ENCODE data around the gene HSFX1. TPM values are rescaled to one million over a fixed set of nuclear protein-coding genes. Genes with fewer than 3 reads are reported as not detected.
"Not testable (repeated sequence)": the region's sequence is repeated elsewhere in the genome, so short reads cannot be mapped to it uniquely, and the experiment has no call there.

HSFX1 gene, protein sequence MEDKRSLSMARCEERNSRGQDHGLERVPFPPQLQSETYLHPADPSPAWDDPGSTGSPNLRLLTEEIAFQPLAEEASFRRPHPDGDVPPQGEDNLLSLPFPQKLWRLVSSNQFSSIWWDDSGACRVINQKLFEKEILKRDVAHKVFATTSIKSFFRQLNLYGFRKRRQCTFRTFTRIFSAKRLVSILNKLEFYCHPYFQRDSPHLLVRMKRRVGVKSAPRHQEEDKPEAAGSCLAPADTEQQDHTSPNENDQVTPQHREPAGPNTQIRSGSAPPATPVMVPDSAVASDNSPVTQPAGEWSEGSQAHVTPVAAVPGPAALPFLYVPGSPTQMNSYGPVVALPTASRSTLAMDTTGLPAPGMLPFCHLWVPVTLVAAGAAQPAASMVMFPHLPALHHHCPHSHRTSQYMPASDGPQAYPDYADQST
- total RNA-seq, result 1 to 10 TPM; 2.6 to 2.8 TPM
- polyA plus RNA-seq, result not detected

DNA sequence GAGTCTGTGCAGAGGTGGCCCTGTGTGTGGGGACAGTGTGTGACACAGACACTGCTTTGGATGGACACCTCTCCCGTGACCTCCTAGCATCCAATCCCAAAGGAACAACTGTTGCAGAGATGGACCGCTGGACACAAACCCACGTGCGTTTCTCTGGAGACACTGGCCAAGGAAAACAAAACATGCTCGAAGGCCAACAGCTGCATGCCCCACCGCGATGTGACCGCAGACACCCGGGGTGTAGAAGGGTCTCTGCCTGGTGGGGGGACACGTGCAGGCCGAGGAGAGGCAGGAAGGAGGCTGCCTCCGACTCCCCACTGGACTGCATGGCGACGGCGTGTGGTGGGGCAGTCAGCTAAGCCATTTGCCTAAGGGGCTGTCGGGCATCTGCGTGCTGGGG, at the start of gene HSFX1:
Gene HSFX1, plus strand, starts transcription at position 301 of the 400 bp plus-strand sequence. CDS start 614 bp downstream, outside the sequence.
- H3K27me3 ChIP-seq (ENCODE audit: insufficient read depth, low read length); H3K36me3 ChIP-seq (ENCODE audit: insufficient read depth, low read length); H3K27ac Mint-ChIP-seq; H3K4me3 Mint-ChIP-seq; intact Hi-C loops (cut with micrococcal nuclease); CTCF ChIA-PET (ENCODE audit: partially characterized antibody); H3K4me1 Mint-ChIP-seq; DNase-seq; H3K9me3 ChIP-seq (ENCODE audit: control insufficient read depth in 1 of 2, low read length in 2 of 2); H3K4me3 ChIP-seq (ENCODE audit: low read length in 2 of 2); POLR2A ChIA-PET (ENCODE audit: partially characterized antibody); H3K36me3 Mint-ChIP-seq; H3K27ac ChIP-seq (ENCODE audit: low read depth, low read length); H3K27me3 Mint-ChIP-seq; H3K9me3 Mint-ChIP-seq; H3K4me1 ChIP-seq (ENCODE audit: insufficient read depth, low read length): not testable (repeated sequence)

DNA sequence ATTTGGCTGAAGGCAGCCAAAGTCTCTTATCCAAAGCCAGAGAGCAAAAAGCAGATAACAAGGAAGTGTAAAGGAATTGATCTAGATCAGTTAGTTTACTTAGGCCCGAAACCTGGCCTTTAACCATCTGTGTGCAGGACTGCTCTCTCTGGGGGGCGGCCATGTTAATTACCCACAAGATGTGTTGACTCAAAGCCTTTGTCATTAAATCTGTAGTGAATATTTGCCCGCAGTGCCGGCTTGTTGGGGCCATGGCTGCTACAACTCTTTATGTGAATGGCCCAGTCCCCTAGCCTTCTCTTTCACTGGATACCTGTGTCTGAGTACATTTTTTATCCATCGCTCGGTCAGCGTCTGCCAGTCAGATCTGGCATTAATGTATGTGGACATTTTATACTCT, 46.6 kb upstream of the HSFX1 start:
- H3K27ac ChIP-seq (ENCODE audit: low read depth, low read length); H3K27me3 ChIP-seq (ENCODE audit: insufficient read depth, low read length); H3K27ac Mint-ChIP-seq; H3K4me3 ChIP-seq (ENCODE audit: low read length in 2 of 2); H3K4me1 Mint-ChIP-seq; H3K36me3 Mint-ChIP-seq; H3K36me3 ChIP-seq (ENCODE audit: insufficient read depth, low read length); H3K9me3 Mint-ChIP-seq; CTCF ChIA-PET (ENCODE audit: partially characterized antibody); H3K9me3 ChIP-seq (ENCODE audit: control insufficient read depth in 1 of 2, low read length in 2 of 2); H3K4me3 Mint-ChIP-seq; POLR2A ChIA-PET (ENCODE audit: partially characterized antibody); DNase-seq; intact Hi-C loops (cut with micrococcal nuclease); H3K4me1 ChIP-seq (ENCODE audit: insufficient read depth, low read length); H3K27me3 Mint-ChIP-seq: not testable (repeated sequence)

DNA sequence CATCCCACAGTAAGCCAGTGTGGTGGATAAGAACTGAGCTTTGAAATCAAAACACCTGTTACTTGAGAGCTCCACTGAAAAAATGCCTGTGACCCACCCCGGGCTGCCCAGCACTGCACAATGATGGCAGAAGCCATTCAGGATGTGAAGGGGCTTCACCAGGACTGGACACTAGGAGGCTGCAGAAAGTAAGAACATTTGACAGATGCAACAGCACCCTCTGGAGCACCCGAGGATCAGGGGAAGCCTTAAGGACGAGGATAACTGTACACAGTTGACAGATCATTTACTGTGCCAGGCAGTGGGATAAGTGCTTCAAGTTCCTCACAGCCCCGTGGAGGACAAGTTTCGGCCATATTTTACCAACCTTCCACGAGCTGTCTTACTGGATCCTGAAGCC, 31.6 kb upstream of the HSFX1 start:
- H3K27ac Mint-ChIP-seq; POLR2A ChIA-PET (ENCODE audit: partially characterized antibody); H3K4me1 Mint-ChIP-seq; H3K36me3 Mint-ChIP-seq; H3K4me3 ChIP-seq (ENCODE audit: low read length in 2 of 2); H3K4me3 Mint-ChIP-seq; H3K27me3 ChIP-seq (ENCODE audit: insufficient read depth, low read length); H3K4me1 ChIP-seq (ENCODE audit: insufficient read depth, low read length); H3K36me3 ChIP-seq (ENCODE audit: insufficient read depth, low read length); intact Hi-C loops (cut with micrococcal nuclease); H3K9me3 ChIP-seq (ENCODE audit: control insufficient read depth in 1 of 2, low read length in 2 of 2); H3K27me3 Mint-ChIP-seq; H3K9me3 Mint-ChIP-seq; DNase-seq; H3K27ac ChIP-seq (ENCODE audit: low read depth, low read length); CTCF ChIA-PET (ENCODE audit: partially characterized antibody): not testable (repeated sequence)

DNA sequence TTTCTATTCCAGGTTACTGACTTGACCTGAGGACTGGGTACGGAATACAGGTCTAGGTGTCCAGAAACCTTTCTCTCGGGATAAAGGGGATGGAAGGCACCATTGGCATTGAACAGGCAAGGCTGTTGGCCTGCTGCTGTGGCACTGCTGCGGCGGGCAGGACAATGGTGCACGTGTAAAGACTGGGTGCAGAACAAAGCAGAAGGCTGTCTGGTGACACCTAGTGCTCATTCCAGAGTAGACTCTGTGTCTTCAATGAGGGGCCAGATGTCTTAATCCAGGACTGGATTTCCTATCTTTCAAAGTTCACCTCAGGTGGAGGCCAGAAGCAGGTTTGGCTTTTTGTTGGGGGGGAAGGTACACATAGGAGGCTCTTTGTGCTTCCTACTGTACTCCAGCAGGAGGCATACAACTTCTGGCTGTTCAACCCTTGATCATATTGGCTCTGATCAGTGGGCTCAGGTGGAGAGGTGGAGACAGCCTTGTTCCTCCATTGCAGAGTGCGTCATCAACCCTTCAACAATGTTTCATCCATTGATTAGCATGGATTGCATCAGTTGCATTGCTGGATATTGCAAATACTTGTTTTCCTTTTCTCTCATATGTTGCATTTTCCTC, 27.4 kb upstream of the HSFX1 start:
- H3K27ac ChIP-seq (ENCODE audit: low read depth, low read length); H3K4me3 ChIP-seq (ENCODE audit: low read length in 2 of 2); H3K27me3 Mint-ChIP-seq; H3K4me3 Mint-ChIP-seq; H3K4me1 ChIP-seq (ENCODE audit: insufficient read depth, low read length); H3K36me3 Mint-ChIP-seq; H3K4me1 Mint-ChIP-seq; H3K9me3 Mint-ChIP-seq; H3K36me3 ChIP-seq (ENCODE audit: insufficient read depth, low read length); H3K9me3 ChIP-seq (ENCODE audit: control insufficient read depth in 1 of 2, low read length in 2 of 2); CTCF ChIA-PET (ENCODE audit: partially characterized antibody); H3K27ac Mint-ChIP-seq; intact Hi-C loops (cut with micrococcal nuclease); POLR2A ChIA-PET (ENCODE audit: partially characterized antibody); DNase-seq; H3K27me3 ChIP-seq (ENCODE audit: insufficient read depth, low read length): not testable (repeated sequence)

DNA sequence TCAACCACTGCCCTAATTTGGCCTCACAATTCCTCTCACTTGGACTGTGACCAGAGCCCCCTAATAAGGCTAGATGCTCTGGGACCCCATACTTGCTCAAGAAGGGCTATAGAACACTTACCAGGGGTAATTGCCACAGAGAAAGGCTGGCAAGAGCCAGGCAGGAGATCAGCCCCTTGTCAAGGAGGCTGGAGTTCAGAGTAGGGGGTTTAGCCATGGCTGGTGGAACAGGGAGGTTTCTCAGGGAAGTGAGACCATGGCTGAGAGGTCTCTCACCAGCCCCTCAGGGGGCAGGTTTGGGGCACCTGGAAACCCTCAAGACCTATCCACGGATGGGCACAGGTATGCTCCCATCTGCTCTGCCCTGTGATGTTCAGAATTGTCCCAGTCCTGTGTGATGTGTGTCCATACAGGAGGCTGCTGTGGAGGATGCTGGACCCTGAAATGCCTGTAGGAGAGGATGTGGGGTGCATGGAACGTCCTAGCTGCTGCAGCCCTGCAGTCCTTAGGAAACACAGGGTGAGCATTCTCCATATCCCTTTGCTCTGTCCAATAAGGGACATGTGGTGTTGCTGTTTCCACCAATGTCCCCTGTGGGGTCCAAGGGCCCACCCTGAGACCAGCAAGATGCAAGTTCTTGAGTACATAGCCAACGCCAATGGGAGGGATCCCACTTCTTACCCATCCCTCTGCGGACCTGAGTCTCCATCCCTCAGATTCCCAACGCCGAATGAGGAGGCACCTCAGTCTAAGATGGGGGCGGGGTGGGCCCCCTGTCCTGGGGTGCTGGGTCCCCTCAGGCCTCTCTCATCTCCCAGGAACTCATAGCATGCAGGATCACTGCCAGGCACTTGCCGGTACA, 16.4 kb upstream of the HSFX1 start:
- no peaks in the 10 kb centered on the region for H3K27me3 ChIP-seq (ENCODE audit: insufficient read depth, low read length)
- no peaks in the 10 kb centered on the region for H3K36me3 Mint-ChIP-seq
- ChIA-PET CTCF (ENCODE audit: partially characterized antibody) (no interaction called here), POLR2A (ENCODE audit: partially characterized antibody) (no interaction called here)
- no peaks in the 10 kb centered on the region for H3K9me3 Mint-ChIP-seq
- no peaks in the 10 kb centered on the region for H3K36me3 ChIP-seq (ENCODE audit: insufficient read depth, low read length)
- no peaks in the 10 kb centered on the region for H3K4me1 ChIP-seq (ENCODE audit: insufficient read depth, low read length)
- no peak overlapping the region for H3K4me3 ChIP-seq (ENCODE audit: low read length in 2 of 2)
- H3K4me1 Mint-ChIP-seq, result no peaks in the 10 kb centered on the region
- no peak overlapping the region for H3K27ac ChIP-seq (ENCODE audit: low read depth, low read length)
- no peak for DNase-seq
- intact Hi-C loops (cut with micrococcal nuclease), result no loop called here
- H3K9me3 ChIP-seq (ENCODE audit: control insufficient read depth in 1 of 2, low read length in 2 of 2), result no peaks in the 10 kb centered on the region
- peaks cover 0 to 2% of the 10 kb centered on the region in 2 donors for H3K27me3 Mint-ChIP-seq
- H3K27ac Mint-ChIP-seq, result no peak overlapping the region
- no peak overlapping the region for H3K4me3 Mint-ChIP-seq

DNA sequence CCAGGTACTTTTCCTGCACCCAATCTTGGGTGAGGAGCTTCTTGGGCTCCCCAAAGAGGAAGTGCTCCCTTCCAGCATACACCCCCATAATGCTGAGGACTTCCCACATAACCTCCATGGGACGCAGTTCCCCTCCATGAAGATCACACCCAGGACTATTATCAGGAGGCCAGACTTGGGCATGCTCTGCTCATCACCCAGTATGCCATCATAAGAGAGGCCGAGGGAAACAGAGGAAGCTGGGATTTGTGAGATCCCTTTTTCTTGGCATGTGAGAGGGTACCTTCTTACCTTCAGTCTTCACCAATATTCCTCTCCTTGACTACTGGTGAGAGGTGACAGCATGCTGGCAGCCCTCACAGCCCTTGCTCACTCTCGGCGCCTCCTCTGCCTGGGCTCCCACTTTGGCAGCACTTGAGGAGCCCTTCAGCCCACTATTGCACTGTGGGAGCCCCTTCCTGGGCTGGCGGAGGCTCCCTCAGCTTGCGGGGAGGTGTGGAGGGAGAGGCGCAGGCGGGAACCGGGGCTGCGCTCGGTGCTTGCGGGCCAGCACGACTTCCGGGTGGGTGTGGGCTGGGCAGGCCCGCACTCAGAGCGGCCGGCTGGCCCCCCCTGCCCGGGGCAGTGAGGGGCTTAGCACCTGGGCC, 15.7 kb upstream of the HSFX1 start:
- no peaks in the 10 kb centered on the region for H3K36me3 ChIP-seq (ENCODE audit: insufficient read depth, low read length)
- H3K9me3 ChIP-seq (ENCODE audit: control insufficient read depth in 1 of 2, low read length in 2 of 2), result no peaks in the 10 kb centered on the region
- Mint-ChIP-seq H3K4me1 (no peaks in the 10 kb centered on the region), H3K36me3 (no peaks in the 10 kb centered on the region), H3K27me3 (peaks cover 0 to 2% of the 10 kb centered on the region in 2 donors), H3K27ac (no peak overlapping the region), H3K4me3 (no peak overlapping the region), H3K9me3 (no peaks in the 10 kb centered on the region)
- no peak overlapping the region for H3K27ac ChIP-seq (ENCODE audit: low read depth, low read length)
- no peaks in the 10 kb centered on the region for H3K27me3 ChIP-seq (ENCODE audit: insufficient read depth, low read length)
- no peak for DNase-seq
- ChIA-PET POLR2A (ENCODE audit: partially characterized antibody) (no interaction called here), CTCF (ENCODE audit: partially characterized antibody) (no interaction called here)
- H3K4me1 ChIP-seq (ENCODE audit: insufficient read depth, low read length), result no peaks in the 10 kb centered on the region
- no peak overlapping the region for H3K4me3 ChIP-seq (ENCODE audit: low read length in 2 of 2)
- intact Hi-C loops (cut with micrococcal nuclease), result no loop called here

DNA sequence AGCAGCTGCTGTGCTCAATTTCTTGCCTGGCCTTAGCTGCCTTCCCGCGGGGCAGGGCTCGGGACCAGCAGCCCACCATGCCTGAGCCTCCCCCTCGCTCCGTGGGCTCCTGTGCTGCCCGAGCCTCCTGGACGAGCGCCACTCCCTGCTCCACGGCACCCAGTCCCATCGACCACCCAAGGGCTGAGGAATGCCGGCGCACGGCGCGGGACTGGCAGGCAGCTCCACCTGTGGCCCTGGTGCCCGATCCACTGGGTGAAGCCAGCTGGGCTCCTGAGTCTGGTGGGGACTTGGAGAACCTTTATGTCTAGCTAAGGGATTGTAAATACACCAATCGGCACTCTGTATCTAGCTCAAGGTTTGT, 15.2 kb upstream of the HSFX1 start:
- H3K4me1 Mint-ChIP-seq; H3K27ac ChIP-seq (ENCODE audit: low read depth, low read length); H3K4me3 ChIP-seq (ENCODE audit: low read length in 2 of 2); H3K9me3 Mint-ChIP-seq; H3K4me3 Mint-ChIP-seq; H3K27me3 ChIP-seq (ENCODE audit: insufficient read depth, low read length); H3K36me3 ChIP-seq (ENCODE audit: insufficient read depth, low read length); intact Hi-C loops (cut with micrococcal nuclease); POLR2A ChIA-PET (ENCODE audit: partially characterized antibody); H3K9me3 ChIP-seq (ENCODE audit: control insufficient read depth in 1 of 2, low read length in 2 of 2); H3K36me3 Mint-ChIP-seq; H3K27me3 Mint-ChIP-seq; H3K4me1 ChIP-seq (ENCODE audit: insufficient read depth, low read length); H3K27ac Mint-ChIP-seq; DNase-seq; CTCF ChIA-PET (ENCODE audit: partially characterized antibody): not testable (repeated sequence)

Data from CD4-positive, alpha-beta memory T cell (primary cell).